WTC11 (cell line): ENCODE data around the gene GRPR. TPM values are rescaled to one million over a fixed set of nuclear protein-coding genes. Genes with fewer than 3 reads are reported as not detected.

Experiments used
- ATAC-seq: fragments of 200-7000 bp; cut with Tn5 transposase; 2 replicates; pipeline ENCODE4 v1.10.0; 2021; ENCODE audit warnings: mild to moderate bottlenecking, moderate library complexity
- CTCF ChIA-PET: fragments of 300-600 bp; sonication (Branson Sonifier 250); formaldehyde crosslinking; loops from one replicate; lab custom pipeline; 2021; ENCODE audit warnings: antibody characterized with exemption; lab: Charles Lee
- POLR2A ChIA-PET: fragments of 350-600 bp; sonication (Branson Sonifier 250); formaldehyde crosslinking; loops from one replicate; lab custom pipeline; 2021; ENCODE audit warnings: antibody characterized with exemption; lab: Charles Lee
- DNase-seq: peaks from one replicate; pipeline ENCODE4 v3.0.0; 2021; ENCODE audit warnings: low spot score
- H3K27ac Mint-ChIP-seq: 2 replicates; pipeline ENCODE4 v1.8.0; 2021; ENCODE audit warnings: mixed read lengths
- H3K27me3 Mint-ChIP-seq: 2 replicates; pipeline ENCODE4 v1.8.0; 2021; ENCODE audit warnings: low read depth, mild to moderate bottlenecking, moderate library complexity, mixed read lengths
- H3K36me3 Mint-ChIP-seq: 2 replicates; pipeline ENCODE4 v1.8.0; 2021; ENCODE audit warnings: mixed read lengths
- H3K4me1 Mint-ChIP-seq: 2 replicates; pipeline ENCODE4 v1.8.0; 2022; ENCODE audit warnings: mixed read lengths
- H3K4me3 Mint-ChIP-seq: 2 replicates; pipeline ENCODE4 v1.8.0; 2021; ENCODE audit warnings: mild to moderate bottlenecking, moderate library complexity, mixed read lengths
- H3K9me3 Mint-ChIP-seq: 2 replicates; pipeline ENCODE4 v1.8.0; 2021; ENCODE audit warnings: mixed read lengths
- FOXJ3 ChIP-seq: sonication (generic); formaldehyde crosslinking; IDR thresholded peaks from 2 replicates; pipeline ENCODE4 v1.9.0; 2021; ENCODE audit warnings: missing genetic modification reagents, mild to moderate bottlenecking, borderline replicate concordance
- GABPB1 ChIP-seq: sonication (generic); formaldehyde crosslinking; IDR thresholded peaks from 2 replicates; pipeline ENCODE4 v1.8.1; 2023; ENCODE audit warnings: mild to moderate bottlenecking, missing genetic modification reagents
- GTF2I ChIP-seq: fragments of 250-450 bp; sonication (Bioruptor Pico); conservative IDR thresholded peaks from 2 replicates; pipeline ENCODE4 v1.4.0; 2021; ENCODE audit warnings: mild to moderate bottlenecking
- JUN ChIP-seq: sonication (generic); formaldehyde crosslinking; IDR thresholded peaks from 2 replicates; pipeline ENCODE4 v1.8.0; 2023; ENCODE audit warnings: mild to moderate bottlenecking, missing genetic modification reagents
- MXD4 ChIP-seq: fragments of 250-450 bp; sonication (Bioruptor Pico); IDR thresholded peaks from 2 replicates; pipeline ENCODE4 v1.8.0; 2021; ENCODE audit warnings: mild to moderate bottlenecking, moderate library complexity, borderline replicate concordance
- NFATC4 ChIP-seq: fragments of 250-450 bp; sonication (Bioruptor Pico); IDR thresholded peaks from 2 replicates; pipeline ENCODE4 v1.9.0; 2021; ENCODE audit warnings: mild to moderate bottlenecking
- NFE2L1 ChIP-seq: sonication (generic); formaldehyde crosslinking; IDR thresholded peaks from 2 replicates; pipeline ENCODE4 v1.8.1; 2023; ENCODE audit warnings: missing genetic modification reagents
- NR3C1 ChIP-seq: sonication (generic); formaldehyde crosslinking; conservative IDR thresholded peaks from 2 replicates; pipeline ENCODE4 v1.8.1; 2023; ENCODE audit warnings: low read depth, mild to moderate bottlenecking, missing genetic modification reagents
- OVOL2 ChIP-seq: fragments of 250-450 bp; sonication (Bioruptor Pico); IDR thresholded peaks from 2 replicates; pipeline ENCODE4 v1.9.0; 2021; ENCODE audit warnings: mild to moderate bottlenecking, borderline replicate concordance
- PRRX2 ChIP-seq: fragments of 250-450 bp; sonication (Bioruptor Pico); IDR thresholded peaks from 2 replicates; pipeline ENCODE4 v1.8.0; 2021; ENCODE audit warnings: mild to moderate bottlenecking
- SMAD3 ChIP-seq: sonication (generic); formaldehyde crosslinking; IDR thresholded peaks from 2 replicates; pipeline ENCODE4 v1.8.0; 2022; ENCODE audit warnings: missing genetic modification reagents, mild to moderate bottlenecking, borderline replicate concordance
- SMAD4 ChIP-seq: sonication (generic); formaldehyde crosslinking; IDR thresholded peaks from 2 replicates; pipeline ENCODE4 v1.8.0; 2022; ENCODE audit warnings: mild to moderate bottlenecking, missing genetic modification reagents
- SOX15 ChIP-seq: fragments of 250-450 bp; sonication (Bioruptor Pico); IDR thresholded peaks from 2 replicates; pipeline ENCODE4 v1.9.0; 2021; ENCODE audit warnings: mild to moderate bottlenecking
- TEAD1 ChIP-seq: sonication (generic); formaldehyde crosslinking; IDR thresholded peaks from 2 replicates; pipeline ENCODE4 v1.8.0; 2022; ENCODE audit warnings: mild to moderate bottlenecking, missing genetic modification reagents
- USF1 ChIP-seq: sonication (generic); formaldehyde crosslinking; IDR thresholded peaks from 2 replicates; pipeline ENCODE4 v1.8.0; 2022; ENCODE audit warnings: mild to moderate bottlenecking, missing genetic modification reagents
- ZNF121 ChIP-seq: sonication (generic); formaldehyde crosslinking; IDR thresholded peaks from 2 replicates; pipeline ENCODE4 v1.8.0; 2023; ENCODE audit warnings: missing genetic modification reagents
- ZNF317 ChIP-seq: sonication (generic); formaldehyde crosslinking; IDR thresholded peaks from 2 replicates; pipeline ENCODE4 v1.8.1; 2023; ENCODE audit warnings: low read depth, mild to moderate bottlenecking, moderate library complexity, missing genetic modification reagents, borderline replicate concordance
- ZNF396 ChIP-seq: fragments of 250-450 bp; sonication (Bioruptor Pico); IDR thresholded peaks from 2 replicates; pipeline ENCODE4 v1.8.0; 2021; ENCODE audit warnings: mild to moderate bottlenecking, moderate library complexity, borderline replicate concordance
- total RNA-seq: library from RNA; stranded (reverse); gene quantifications from 3 replicates; pipeline ENCODE4 v1.2.3, GENCODE V29; 2021
- TF ChIP-seq, protein P1 (sequence below): fragments of 250-450 bp; sonication (Bioruptor Pico); IDR thresholded peaks from 2 replicates; pipeline ENCODE4 v1.9.0; 2021; ENCODE audit warnings: mild to moderate bottlenecking, borderline replicate concordance
- TF ChIP-seq, protein P2 (sequence below): fragments of 250-450 bp; sonication (Bioruptor Pico); IDR thresholded peaks from 2 replicates; pipeline ENCODE4 v1.9.0; 2021; ENCODE audit warnings: mild to moderate bottlenecking

The GRPR gene
- total RNA-seq, 1 experiment from 2014 or later, result 8.9 TPM

- peaks cover 3% of the 10 kb centered on the region; the same call in 1 of the 2 replicates for H3K36me3 Mint-ChIP-seq
- CTCF ChIA-PET, result no interaction called here
- H3K4me1 Mint-ChIP-seq, result peaks cover 73% of the 10 kb centered on the region
- DNase-seq (no peak), ATAC-seq (no peak)
- no peak for TF ChIP-seq GABPB1
- TF ChIP-seq NFATC4 (CRISPR knock-in tag), result no peak
- TF ChIP-seq USF1, result no peak
- TF ChIP-seq, protein P1, sequence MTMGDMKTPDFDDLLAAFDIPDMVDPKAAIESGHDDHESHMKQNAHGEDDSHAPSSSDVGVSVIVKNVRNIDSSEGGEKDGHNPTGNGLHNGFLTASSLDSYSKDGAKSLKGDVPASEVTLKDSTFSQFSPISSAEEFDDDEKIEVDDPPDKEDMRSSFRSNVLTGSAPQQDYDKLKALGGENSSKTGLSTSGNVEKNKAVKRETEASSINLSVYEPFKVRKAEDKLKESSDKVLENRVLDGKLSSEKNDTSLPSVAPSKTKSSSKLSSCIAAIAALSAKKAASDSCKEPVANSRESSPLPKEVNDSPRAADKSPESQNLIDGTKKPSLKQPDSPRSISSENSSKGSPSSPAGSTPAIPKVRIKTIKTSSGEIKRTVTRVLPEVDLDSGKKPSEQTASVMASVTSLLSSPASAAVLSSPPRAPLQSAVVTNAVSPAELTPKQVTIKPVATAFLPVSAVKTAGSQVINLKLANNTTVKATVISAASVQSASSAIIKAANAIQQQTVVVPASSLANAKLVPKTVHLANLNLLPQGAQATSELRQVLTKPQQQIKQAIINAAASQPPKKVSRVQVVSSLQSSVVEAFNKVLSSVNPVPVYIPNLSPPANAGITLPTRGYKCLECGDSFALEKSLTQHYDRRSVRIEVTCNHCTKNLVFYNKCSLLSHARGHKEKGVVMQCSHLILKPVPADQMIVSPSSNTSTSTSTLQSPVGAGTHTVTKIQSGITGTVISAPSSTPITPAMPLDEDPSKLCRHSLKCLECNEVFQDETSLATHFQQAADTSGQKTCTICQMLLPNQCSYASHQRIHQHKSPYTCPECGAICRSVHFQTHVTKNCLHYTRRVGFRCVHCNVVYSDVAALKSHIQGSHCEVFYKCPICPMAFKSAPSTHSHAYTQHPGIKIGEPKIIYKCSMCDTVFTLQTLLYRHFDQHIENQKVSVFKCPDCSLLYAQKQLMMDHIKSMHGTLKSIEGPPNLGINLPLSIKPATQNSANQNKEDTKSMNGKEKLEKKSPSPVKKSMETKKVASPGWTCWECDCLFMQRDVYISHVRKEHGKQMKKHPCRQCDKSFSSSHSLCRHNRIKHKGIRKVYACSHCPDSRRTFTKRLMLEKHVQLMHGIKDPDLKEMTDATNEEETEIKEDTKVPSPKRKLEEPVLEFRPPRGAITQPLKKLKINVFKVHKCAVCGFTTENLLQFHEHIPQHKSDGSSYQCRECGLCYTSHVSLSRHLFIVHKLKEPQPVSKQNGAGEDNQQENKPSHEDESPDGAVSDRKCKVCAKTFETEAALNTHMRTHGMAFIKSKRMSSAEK (CRISPR knock-in tag), result no peak
- no peak for TF ChIP-seq ZNF121
- no peak for TF ChIP-seq GTF2I
- TF ChIP-seq SMAD3 (CRISPR knock-in tag), result no peak
- no peak for TF ChIP-seq ZNF317 (CRISPR knock-in tag)
- no peak for TF ChIP-seq PRRX2
- TF ChIP-seq OVOL2 (CRISPR knock-in tag), result no peak
- TF ChIP-seq, protein P2, sequence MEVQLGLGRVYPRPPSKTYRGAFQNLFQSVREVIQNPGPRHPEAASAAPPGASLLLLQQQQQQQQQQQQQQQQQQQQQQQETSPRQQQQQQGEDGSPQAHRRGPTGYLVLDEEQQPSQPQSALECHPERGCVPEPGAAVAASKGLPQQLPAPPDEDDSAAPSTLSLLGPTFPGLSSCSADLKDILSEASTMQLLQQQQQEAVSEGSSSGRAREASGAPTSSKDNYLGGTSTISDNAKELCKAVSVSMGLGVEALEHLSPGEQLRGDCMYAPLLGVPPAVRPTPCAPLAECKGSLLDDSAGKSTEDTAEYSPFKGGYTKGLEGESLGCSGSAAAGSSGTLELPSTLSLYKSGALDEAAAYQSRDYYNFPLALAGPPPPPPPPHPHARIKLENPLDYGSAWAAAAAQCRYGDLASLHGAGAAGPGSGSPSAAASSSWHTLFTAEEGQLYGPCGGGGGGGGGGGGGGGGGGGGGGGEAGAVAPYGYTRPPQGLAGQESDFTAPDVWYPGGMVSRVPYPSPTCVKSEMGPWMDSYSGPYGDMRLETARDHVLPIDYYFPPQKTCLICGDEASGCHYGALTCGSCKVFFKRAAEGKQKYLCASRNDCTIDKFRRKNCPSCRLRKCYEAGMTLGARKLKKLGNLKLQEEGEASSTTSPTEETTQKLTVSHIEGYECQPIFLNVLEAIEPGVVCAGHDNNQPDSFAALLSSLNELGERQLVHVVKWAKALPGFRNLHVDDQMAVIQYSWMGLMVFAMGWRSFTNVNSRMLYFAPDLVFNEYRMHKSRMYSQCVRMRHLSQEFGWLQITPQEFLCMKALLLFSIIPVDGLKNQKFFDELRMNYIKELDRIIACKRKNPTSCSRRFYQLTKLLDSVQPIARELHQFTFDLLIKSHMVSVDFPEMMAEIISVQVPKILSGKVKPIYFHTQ (CRISPR knock-in tag), result no peak
- TF ChIP-seq MXD4, result no peak
- no peak for TF ChIP-seq FOXJ3 (CRISPR knock-in tag)
- peak overlapping the region; percentile 97 for H3K27ac Mint-ChIP-seq
- no peak overlapping the region for H3K4me3 Mint-ChIP-seq
- H3K27me3 Mint-ChIP-seq, result peaks cover 3% of the 10 kb centered on the region
- POLR2A ChIA-PET, result no interaction called here
- H3K9me3 Mint-ChIP-seq, result no peaks in the 10 kb centered on the region
Observed at GRCh38 chrX:16185725-16186136, 62.4 kb downstream of the GRPR start.

GRCh38 chrX:16186380-16187007, 63.1 kb downstream of the GRPR start:
- TF ChIP-seq SMAD4 (CRISPR knock-in tag), result no peak
- no peak for TF ChIP-seq NR3C1 (CRISPR knock-in tag)
- TF ChIP-seq ZNF396 (CRISPR knock-in tag), result no peak
- no peak for TF ChIP-seq NFE2L1 (CRISPR knock-in tag)
- TF ChIP-seq TEAD1, result no peak
- TF ChIP-seq SOX15 (CRISPR knock-in tag), result no peak
- TF ChIP-seq GABPB1, result no peak
- TF ChIP-seq MXD4, result no peak
- TF ChIP-seq JUN (CRISPR knock-in tag), result no peak
- Mint-ChIP-seq H3K9me3 (peaks cover 6% of the 10 kb centered on the region; the same call in 1 of the 2 replicates), H3K27ac (peak overlapping the region; percentile 97), H3K27me3 (peaks cover 3% of the 10 kb centered on the region), H3K36me3 (peaks cover under 1% of the 10 kb centered on the region; the same call in 1 of the 2 replicates), H3K4me3 (no peak overlapping the region), H3K4me1 (peaks cover 70% of the 10 kb centered on the region)
- ATAC-seq (peak; percentile 76), DNase-seq (no peak)
- ChIA-PET POLR2A (no interaction called here), CTCF (no interaction called here)
